C1 segment of cervical spinal cord (tissue), 14 donors: ENCODE measurements around the gene COPS7B.
"Not testable (repeated sequence)": the region's sequence is repeated elsewhere in the genome, so short reads cannot be mapped to it uniquely, and the experiment has no call there.

Experiments used
- DNase-seq, 14 donors: peaks; one replicate each; lab custom pipeline; 2025; lab: John Stamatoyannopoulos, UW

COPS7B gene

DNA sequence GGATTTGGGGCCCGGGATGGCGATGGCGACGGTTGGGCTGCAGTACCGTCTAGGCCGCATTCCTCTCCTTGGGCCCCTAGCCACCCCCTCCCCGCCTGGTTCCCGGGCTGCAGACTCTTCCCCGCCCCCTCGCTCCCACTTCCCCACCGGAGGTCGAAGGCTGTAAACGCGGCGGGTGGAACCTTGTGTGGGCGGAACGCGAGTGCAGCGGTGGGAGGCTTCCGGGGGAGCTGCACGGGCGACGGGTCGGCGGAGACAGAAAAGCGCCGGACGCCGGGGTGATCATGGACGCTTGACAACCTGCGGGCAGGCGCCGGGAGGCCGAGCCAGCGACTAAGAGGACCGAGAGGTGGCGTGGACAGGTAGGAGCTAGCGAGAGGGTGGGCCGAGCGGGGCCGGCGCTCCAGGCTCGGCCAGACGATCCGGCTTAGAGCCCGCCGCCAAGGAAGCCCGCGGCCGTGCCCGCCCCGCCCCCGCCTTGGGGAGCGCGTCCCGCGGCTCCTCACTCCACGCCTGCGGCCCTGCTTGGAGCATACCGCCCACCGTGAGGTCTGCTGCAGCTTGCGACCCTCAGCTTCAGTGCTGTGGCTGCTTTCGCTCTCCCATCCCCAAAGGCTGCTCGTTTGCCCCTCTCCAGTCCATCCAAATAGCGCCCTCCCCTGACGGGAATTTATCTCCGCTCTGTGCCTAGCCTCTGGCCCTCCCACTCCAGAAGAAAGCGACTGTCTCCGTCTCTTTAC, at the start of gene COPS7B:
Gene COPS7B, plus strand, starts transcription at position 269 of the 740 bp plus-strand sequence. CDS start 2,126 bp downstream, outside the sequence.
- DNase-seq, result peak in 13 of 14 donors; percentile 37 to 83 (median 66)

DNA sequence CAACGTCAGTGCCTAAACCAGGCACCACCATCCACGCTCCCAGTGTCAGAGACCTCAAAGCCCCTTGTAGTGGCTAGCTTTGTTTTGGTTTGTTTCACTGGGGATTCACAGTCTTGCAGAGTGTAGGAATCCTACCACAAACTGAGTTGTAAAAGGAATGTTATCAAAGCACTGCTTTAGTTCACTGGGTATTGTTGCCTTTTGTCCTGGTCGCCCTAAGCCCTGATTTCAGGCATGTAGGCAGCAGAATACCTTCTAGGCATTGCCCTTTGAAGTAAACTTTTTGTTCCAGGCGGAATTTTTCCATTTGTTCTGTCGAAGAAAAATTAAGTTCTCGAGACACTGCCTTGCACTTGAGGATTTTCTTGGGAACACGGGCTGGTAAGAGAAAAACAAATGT, 48.5 kb upstream of the COPS7B start:
- DNase-seq, result no peak

DNA sequence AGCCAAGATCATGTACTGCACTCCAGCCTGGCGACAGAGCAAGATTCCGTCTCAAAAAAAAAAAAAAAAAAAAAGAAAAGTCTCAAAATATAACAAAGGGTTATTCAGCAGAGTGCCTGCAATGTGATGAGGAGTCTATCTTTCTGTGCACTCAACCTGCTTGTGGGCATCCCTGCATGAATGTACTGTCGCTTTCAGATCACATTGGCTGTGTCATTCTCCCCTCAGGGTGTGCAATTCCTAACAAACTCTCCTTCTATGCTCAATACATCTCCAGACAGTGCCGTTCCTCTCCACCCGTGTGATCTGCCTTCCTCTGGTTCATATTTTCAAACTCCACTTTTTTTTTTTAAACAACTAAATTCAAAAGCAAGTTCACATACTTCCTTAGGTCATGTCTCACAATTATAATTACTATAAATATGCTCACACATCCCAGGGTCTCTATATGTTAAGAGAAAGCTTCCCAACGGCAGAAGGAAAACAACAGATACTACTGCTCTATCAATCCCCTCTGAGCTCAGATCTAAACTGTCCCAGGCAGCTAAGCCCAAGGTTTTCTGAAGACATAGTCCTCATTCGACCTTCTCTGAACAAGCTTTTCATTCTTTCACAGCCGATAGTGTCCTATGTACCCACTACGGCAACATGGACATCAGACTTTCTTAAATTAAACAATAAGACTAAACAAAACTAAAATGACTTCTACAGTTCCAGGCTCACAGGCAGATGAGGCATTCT, 42.7 kb upstream of the COPS7B start:
- no peak for DNase-seq

DNA sequence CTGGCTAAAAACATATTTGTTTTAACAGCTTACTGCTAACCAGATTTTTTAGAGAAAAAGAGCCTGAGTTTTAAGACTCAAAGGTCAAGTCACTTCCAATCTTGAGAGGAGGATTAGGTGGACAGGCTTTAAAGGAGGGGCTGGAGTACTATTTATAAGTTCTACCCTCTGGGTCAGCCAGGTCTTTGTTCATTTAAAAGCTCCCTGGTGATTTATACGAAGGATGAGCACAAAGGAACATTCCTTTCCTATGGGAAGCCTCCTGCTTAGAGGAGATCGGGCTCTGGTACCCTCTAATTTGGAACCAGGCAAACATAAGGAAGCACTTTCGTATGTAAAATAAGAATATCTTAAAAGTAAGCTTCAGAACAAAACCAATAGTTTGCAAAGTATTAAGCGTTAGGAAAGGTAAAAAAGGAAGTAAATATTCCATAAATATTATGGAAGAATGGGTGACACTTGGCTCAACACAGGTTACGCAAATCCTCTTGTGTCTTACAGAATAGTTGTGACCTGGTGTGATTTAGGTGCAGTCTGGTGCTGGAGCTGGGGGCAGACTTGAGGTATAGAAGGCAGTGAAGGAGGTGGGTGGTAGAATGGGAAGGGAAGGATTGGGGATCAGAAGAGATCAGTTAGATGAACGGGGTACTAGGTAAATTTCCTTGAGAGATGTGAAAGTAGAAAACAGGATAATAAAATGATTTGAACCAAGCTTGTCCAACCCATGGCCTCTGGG, 40.8 kb upstream of the COPS7B start:
- no peak for DNase-seq

DNA sequence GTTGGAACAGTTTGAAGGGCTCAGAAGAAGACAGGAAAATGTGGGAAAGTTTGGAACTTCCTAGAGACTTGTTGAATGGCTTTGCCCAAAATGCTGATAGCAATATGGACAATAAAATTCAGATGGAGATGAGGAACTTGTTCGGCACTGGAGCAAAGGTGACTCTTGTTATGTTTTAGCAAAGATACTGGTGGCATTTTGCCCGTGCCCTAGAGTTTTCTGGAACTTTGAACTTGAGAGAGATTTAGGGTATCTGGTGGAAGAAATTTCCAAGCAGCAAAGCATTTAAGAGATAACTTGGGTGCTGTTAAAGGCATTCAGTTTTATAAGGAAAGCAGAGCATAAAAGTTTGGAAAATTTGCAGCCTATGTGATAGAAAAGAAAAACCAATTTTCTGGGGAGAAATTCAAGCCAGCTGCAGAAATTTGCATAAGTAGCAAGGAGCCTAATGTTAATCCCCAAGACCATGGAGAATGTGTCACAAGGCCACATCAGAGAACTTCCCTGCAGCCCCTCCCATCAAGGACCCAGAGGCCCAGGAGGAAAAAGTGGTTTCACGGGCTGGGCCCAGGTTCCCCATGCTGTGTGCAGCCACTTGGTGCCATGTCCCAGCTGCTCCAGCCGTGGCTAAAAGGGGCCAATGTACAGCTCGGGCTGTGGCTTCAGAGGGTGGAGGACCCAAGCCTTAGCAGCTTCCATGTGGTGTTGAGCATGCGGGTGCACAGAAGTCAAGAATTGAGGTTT, 37.9 kb upstream of the COPS7B start:
- not testable (repeated sequence) for DNase-seq

DNA sequence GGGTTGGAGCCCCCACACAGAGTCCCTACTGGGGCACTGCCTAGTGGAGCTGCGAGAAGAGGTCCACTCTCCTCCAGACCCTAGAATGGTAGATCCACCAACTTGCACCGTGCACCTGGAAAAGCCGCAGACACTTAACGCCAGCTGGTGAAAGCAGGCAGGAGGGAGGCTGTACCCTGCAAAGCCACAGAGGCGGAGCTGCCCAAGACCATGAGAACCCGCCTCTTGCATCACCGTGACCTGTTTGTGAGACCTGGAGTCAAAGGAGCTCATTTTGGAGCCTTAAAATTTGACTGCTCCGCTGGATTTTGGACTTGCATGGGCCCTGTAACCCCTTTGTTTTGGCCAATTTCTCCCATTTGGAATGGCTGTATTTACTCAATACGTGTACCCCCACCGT, 37.2 kb upstream of the COPS7B start:
- not testable (repeated sequence) for DNase-seq

DNA sequence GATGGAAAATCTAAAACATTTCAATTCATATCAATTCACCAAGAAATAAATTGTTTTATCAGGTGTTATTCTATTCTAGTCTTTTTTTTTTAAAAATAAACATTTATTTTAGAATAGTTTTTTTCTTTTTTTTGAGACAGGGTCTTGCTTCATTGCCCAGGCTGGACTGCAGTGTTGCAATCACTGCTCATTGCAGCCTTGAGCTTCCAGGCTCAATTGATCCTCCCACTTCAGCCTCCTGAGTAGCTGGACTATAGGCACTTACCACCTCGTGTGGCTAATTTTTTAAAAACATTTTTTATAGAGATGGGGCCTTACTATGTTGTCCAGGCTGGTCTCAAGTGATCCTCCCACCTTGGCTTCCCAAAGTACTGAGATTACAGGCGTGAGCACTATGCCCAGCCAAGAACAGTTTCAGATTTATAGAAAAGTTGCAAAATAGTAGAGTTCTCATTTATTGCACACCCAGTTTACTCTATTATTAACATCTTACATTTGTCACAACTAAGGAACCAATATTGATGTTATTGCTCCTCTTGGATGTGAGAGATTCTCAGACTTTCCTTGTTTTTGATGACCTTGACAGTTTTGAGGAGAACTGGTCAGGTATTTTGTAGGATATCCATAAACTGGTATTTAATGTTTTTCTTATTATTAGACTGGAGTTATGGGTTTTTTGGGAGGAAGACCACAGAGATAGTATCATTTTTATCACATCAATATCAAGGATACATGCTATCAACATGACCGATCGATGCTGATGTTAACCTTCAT, 35.0 kb upstream of the COPS7B start:
- DNase-seq, result no peak

DNA sequence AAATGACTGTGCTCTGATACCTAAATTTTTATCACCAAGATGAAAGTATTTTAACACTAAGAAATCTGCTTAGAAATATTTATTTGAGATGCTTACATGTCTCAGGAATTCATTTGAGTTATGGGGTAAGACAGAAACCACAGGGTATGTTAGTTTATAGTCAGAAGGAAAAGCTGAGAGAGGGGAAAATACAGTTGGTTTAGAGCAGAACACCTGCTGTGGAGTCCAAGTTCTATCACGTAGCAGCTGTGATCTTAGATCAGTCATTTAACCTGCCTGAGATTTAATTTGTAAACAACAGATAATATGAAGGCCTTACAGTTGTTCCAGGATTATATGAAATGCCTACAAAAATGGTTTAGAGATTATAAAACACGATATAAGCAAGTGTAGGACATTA, 34.2 kb upstream of the COPS7B start:
- no peak for DNase-seq

DNA sequence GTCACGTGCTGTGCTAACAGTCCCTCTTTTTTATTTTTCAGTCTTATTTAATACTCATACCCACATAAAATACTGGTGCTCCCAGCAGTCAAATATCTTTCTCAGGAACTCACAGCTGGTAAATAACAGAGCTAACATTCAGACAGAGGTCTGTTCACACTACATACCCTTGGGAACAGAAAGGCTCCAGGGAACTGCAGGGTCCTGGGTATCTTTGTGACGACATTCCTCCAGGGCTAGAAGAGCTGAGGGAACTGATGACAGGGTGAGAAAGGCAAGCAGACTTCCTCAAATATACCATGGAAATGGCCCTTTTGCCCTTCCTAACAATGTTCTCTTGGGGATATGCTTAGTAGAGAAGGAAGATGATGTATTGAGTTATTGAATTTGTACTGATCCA, 24.5 kb upstream of the COPS7B start:
- no peak for DNase-seq

DNA sequence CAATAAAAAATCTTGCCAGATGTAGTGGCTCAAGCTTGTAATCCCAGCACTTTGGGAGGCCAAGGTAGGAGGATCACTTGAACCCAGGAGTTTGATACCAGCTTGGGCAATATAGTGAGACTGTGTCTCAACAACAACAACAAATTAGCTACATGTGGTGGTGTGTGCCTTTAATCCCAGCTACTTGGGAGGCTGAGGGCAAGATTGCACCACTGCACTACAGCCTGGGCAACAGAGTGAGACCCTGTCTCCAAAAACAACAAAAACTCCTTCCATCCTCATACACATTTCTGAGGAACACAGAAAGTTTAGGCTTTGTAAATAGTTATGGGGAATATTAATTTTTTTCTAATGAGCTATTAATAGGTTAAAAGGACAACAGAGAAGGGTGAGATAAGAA, 22.1 kb upstream of the COPS7B start:
- no peak for DNase-seq

DNA sequence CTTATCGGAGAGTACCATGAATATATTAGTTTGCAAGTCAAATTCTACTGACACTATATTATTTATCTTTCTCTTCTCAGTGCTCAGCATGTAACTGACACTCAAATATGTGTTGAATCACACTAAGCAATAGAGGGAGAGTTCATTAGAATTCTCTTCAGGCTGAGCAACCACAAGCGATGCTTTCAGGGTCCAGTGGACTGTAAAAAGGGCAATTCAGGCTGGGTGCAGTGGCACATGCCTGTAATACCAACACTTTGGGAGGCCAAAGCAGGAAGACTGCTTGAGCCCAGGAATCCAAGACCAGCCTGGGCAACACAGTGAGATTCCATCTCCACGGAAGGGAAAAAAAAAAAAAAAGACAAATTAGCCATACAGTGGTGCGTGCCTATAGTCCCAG, 21.5 kb upstream of the COPS7B start:
- peak in 6 of 14 donors; percentile 7 to 22 (median 16) for DNase-seq

DNA sequence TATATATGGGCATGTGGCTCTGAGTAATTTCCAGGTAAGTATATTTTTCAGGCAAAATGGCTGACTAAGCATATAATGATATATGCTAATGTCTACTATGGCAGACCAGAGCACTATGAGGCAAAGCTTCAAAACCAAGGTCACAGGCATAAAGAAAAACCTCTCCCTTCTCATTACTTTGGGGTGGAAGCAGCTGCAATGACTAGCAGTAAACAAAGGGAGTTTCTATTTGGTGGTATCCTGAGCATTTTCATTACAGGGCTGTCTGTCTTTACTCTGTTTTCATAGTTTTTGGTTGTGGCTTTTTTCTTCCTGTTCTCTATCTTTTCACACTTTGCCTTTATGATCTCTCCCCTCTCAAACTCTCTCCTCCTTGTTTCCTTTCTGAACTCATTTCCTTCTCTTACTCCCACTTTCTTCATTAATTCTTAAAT, 20.7 kb upstream of the COPS7B start:
- DNase-seq, result no peak

DNA sequence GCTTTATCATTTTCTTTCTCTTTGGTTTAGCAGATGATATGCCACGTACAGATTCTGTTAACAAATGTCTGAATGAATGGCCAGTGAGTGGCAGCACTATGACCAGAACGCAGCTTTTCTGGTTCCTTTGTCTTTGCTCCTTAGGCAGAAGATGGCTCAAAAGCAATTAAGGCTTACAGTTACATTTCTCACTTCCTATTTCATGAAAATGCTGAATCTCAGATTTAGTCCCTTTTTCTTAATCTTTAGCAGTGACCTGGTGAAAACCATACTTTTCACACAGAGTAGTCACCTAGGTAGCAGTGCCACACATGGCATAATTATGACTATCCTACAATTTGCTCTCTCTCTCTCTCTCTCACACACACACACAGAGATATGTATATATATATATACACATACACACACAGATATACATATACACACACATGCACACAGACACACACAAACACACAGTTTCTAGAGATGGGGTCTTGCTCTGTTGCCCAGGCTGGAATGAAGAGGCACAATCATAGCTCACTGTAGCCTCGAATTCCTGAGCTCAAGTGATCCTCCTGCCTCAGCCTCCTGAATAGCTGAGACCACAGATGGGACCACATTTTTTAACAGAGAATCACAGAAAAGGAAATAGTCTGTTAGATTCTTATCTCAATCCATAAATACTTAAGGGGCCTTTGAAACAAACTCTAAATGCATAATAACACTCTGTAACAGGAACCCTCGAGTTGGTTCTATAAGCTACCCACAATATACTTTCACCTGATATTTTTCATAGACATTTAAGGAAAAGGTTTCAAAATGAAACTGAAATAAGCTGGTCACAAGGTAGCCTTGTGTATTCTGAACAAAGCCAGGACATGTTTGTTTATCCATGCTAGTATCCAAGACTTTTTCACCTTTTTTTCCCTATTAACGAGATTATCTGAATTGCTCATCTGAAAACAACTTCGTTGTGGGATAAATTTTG, 16.8 kb upstream of the COPS7B start:
- DNase-seq, result no peak

DNA sequence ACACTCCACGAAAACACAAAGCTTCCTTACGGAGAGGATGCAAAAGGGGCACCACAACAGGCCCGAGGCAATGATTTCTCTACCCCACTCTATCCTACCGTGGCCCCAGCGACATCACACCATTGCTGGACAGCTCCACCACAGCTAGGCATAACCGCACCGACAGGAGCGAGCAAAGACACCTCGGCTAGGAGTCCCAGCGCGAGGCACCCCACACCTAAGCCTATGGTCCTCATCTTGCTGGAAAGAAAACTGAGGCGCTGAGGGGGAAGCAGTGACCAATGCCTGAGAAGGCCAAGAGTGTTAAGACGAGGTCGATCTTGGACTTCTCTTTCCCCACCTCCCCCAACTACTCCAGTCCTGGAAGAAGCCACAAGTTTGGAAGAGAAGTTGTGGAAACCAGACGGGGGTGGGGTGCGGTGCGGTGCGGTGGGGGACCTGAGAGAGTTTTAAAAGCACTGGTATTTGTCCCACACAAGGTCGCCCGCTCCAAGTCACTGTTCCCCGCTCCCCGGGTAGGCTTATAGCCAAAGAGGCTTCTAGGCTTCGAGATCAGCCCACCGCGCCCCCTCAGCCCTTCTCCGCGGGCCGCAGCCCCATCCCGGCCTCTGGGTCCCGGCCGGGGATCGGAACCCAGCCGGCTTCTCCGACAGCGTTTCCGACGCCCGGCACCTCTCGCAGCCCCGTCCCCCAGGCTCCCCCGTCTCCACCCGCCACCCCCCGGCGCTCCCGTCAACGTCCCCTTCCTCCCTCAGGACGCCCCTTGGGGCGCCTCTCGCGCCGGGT, 5.9 kb upstream of the COPS7B start:
- DNase-seq, result no peak

DNA sequence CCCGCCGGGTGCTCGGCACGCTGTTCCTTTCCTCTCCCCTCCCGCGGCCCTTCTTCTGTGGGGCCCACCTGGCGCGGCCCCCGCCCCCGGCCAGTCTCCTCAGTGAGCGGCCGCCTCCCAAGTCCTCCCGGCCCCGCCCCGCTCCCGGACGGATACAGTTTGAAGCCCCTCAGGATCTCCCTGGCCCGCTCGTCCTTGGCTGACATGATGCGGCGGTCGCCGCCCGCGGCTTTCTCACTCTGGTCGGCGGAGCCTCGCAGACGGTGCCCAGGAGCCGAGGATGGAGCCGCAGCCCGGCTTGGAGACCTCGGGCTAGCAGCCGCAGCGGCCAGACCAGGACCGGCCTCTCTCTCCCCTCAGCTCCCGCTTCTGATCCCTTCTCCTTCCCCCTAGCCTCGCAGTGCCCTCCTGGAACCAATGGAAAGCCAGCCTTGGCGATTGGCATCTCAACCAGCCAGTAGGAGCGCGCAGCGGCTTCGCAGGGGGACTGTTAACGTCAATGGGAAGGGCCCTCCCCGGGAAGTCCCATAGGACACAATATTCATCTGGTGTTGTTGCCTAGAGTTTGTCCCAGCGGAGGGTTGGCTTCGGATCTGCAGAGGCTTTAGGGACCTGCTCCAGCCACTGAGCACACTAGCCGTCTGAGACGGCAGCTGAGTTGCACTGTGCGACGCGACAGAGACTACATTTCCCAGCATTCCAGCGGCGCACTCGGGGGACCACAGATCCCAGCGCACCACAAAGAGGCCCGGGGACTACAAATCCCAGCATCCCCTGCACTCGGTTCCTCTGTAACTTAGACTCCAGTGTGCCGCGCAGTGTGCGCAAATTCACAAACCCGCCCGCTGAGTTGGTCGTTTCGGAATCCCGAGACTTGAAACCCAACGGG, 5.1 kb upstream of the COPS7B start, which contains the start of gene PDE6D:
Gene PDE6D, minus strand, starts transcription at position 374 of the 889 bp plus-strand sequence. Its CDS starts 168 bp downstream, at position 206.
- peak; percentile 93 to 100 (median 98) for DNase-seq

DNA sequence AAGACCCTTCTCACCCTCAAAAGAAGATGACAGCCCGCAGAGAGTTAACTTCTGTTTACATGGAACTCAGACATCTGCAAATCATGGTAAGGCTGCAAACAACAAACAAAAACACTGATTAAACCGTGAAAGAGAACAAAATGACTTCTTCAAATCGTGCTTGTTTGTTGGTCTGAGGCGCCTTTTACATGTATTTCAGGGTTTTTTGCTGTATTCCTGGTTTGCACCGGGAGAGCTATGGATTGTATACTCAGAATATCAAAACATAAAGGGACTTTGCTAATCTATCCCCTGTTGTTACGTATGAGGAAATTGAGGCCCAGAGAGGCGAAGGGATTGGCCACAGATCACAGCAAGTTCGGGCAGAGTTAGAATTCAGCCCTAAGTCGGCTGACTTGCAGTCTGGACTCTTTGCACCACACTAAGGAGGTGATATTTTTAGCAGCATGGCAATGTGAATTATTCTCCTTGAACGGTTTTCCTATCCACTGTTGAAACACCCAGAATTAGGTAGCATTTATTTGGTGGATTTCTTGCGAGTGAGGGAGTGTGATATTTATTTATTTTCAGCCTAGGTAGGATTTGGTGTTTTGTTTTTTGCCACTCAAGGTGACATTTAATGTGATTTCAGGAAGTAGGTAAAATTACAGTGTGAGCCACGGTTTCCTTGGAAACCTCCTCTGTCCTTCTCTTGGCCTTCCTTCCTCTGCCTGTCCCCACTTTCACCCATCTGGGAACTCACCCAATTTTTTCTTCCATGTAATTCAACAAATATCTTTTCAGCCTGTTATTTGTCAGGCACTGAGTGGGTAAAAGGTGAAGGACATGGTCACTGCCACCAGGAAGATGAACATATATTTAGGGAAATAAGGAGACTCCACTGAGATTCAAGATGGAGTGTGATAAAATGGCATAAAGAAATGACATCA, 4.2 kb upstream of the COPS7B start:
- DNase-seq, result peak in 2 of 14 donors; percentile 46 to 67
